ENCODE results near the gene ZNF768. TPM values are rescaled to one million over a fixed set of nuclear protein-coding genes. Genes with fewer than 3 reads are reported as not detected.
"Not testable (repeated sequence)": the region's sequence is repeated elsewhere in the genome, so short reads cannot be mapped to it uniquely, and the experiment has no call there.

ZNF768 gene
- total RNA-seq, 4 donors from 2014 or later = 13.6 to 24.5 (median 20.6) TPM

GRCh38 chr16:30551781-30552180 is 25.4 kb upstream of the ZNF768 start:
- DNase-seq = no peak
- no peaks in the 10 kb centered on the region for H3K27me3 ChIP-seq
- no peaks in the 10 kb centered on the region for H3K9me3 ChIP-seq
- intact Hi-C loops (cut with DNase I) = no loop called here
- H3K27ac ChIP-seq = peak overlapping the region in 1 of 4 donors; percentile 30
- H3K4me1 ChIP-seq = peaks cover 3 to 31% (median 8%) of the 10 kb centered on the region in 3 donors
- H3K36me3 ChIP-seq = peaks cover 9 to 39% (median 15%) of the 10 kb centered on the region in 3 donors
- TF ChIP-seq POLR2A (IDR thresholded peaks at IDR 0.05) (no peak), CTCF (IDR thresholded peaks at IDR 0.05) (no peak)
- WGBS, 2 donors = 69 to 77% methylated on average over 3 of the region's 3 CpGs
- H3K4me3 ChIP-seq = no peak overlapping the region

GRCh38 chr16:30548416-30549253 is 22.3 kb upstream of the ZNF768 start:
- no peaks in the 10 kb centered on the region for H3K27me3 ChIP-seq
- intact Hi-C loops (cut with DNase I) = no loop called here
- no peak overlapping the region for H3K4me3 ChIP-seq
- no peak for TF ChIP-seq CTCF (IDR thresholded peaks at IDR 0.05)
- TF ChIP-seq POLR2A (IDR thresholded peaks at IDR 0.05) = no peak
- no peaks in the 10 kb centered on the region for H3K9me3 ChIP-seq
- DNase-seq = no peak
- H3K4me1 ChIP-seq = peaks cover 0 to 14% (median 4%) of the 10 kb centered on the region in 3 donors
- H3K27ac ChIP-seq = no peak overlapping the region
- peaks cover 0 to 12% (median 0%) of the 10 kb centered on the region in 3 donors for H3K36me3 ChIP-seq
- 77 to 82% methylated on average over 8 of the region's 8 CpGs for WGBS, 2 donors

GRCh38 chr16:30546115-30546514 is 19.7 kb upstream of the ZNF768 start:
- Histone ChIP-seq H3K9me3 (no peaks in the 10 kb centered on the region), H3K4me1 (peaks cover 0 to 1% (median 0%) of the 10 kb centered on the region in 3 donors), H3K27me3 (no peaks in the 10 kb centered on the region), H3K4me3 (no peak overlapping the region), H3K36me3 (no peaks in the 10 kb centered on the region), H3K27ac (no peak overlapping the region)
- no peak for DNase-seq
- WGBS, 2 donors = 69 to 85% methylated on average over 8 of the region's 8 CpGs
- intact Hi-C loops (cut with DNase I) = no loop called here
- TF ChIP-seq POLR2A (IDR thresholded peaks at IDR 0.05) (no peak), CTCF (IDR thresholded peaks at IDR 0.05) (no peak)

GRCh38 chr16:30543067-30543466 is 16.7 kb upstream of the ZNF768 start:
- intact Hi-C loops (cut with DNase I) = no loop called here
- no peaks in the 10 kb centered on the region for H3K4me1 ChIP-seq
- no peaks in the 10 kb centered on the region for H3K27me3 ChIP-seq
- no peak for TF ChIP-seq CTCF (IDR thresholded peaks at IDR 0.05)
- TF ChIP-seq POLR2A (IDR thresholded peaks at IDR 0.05) = no peak
- H3K36me3 ChIP-seq = no peaks in the 10 kb centered on the region
- DNase-seq = no peak
- no peaks in the 10 kb centered on the region for H3K9me3 ChIP-seq
- WGBS, 2 donors = 78 to 82% methylated on average over 5 of the region's 5 CpGs
- no peak overlapping the region for H3K27ac ChIP-seq
- H3K4me3 ChIP-seq = no peak overlapping the region

GRCh38 chr16:30541502-30542329 is 15.3 kb upstream of the ZNF768 start:
- peaks cover 0 to 3% (median 0%) of the 10 kb centered on the region in 3 donors for H3K4me1 ChIP-seq
- H3K4me3 ChIP-seq = no peak overlapping the region
- intact Hi-C loops (cut with DNase I) = no loop called here
- no peaks in the 10 kb centered on the region for H3K27me3 ChIP-seq
- no peaks in the 10 kb centered on the region for H3K9me3 ChIP-seq
- WGBS, 2 donors = 70 to 81% methylated on average over 9 to 10 of the region's 10 CpGs
- no peaks in the 10 kb centered on the region for H3K36me3 ChIP-seq
- TF ChIP-seq CTCF (IDR thresholded peaks at IDR 0.05) = no peak
- TF ChIP-seq POLR2A (IDR thresholded peaks at IDR 0.05) = no peak
- no peak for DNase-seq
- H3K27ac ChIP-seq = no peak overlapping the region

- H3K9me3 ChIP-seq; DNase-seq; H3K27ac ChIP-seq; intact Hi-C loops (cut with DNase I); H3K4me3 ChIP-seq; H3K27me3 ChIP-seq; H3K36me3 ChIP-seq: not testable (repeated sequence)
- 74 to 78% methylated on average over 8 to 9 of the region's 9 CpGs for WGBS, 2 donors
- peaks cover 2 to 10% (median 3%) of the 10 kb centered on the region in 3 donors for H3K4me1 ChIP-seq
Measured at GRCh38 chr16:30540916-30541464, 14.6 kb upstream of the ZNF768 start.

- 87 to 94% methylated on average over 9 to 10 of the region's 13 CpGs for WGBS, 2 donors
- H3K36me3 ChIP-seq; H3K27ac ChIP-seq; H3K9me3 ChIP-seq; H3K4me3 ChIP-seq; intact Hi-C loops (cut with DNase I); H3K27me3 ChIP-seq; DNase-seq: not testable (repeated sequence)
- H3K4me1 ChIP-seq = peaks cover 6 to 19% (median 11%) of the 10 kb centered on the region in 3 donors
Measured at GRCh38 chr16:30539986-30540526, 13.7 kb upstream of the ZNF768 start.

All from esophagus squamous epithelium (tissue), 5 donors.